Stimulated activated CD8-positive, alpha-beta memory T cell treated with anti-CD3 and anti-CD28 coated beads, Interleukin-12 subunit alpha, Interleukin-12 subunit beta, amount 100 ng/mL, for 24 hours (primary cell): Measurements from ENCODE around the gene ICE2.

Source experiments
- DNase-seq: peaks from one replicate; pipeline ENCODE4 v3.0.0-alpha.2; 2020; ENCODE audit errors: extremely low read depth

The ICE2 gene

DNA sequence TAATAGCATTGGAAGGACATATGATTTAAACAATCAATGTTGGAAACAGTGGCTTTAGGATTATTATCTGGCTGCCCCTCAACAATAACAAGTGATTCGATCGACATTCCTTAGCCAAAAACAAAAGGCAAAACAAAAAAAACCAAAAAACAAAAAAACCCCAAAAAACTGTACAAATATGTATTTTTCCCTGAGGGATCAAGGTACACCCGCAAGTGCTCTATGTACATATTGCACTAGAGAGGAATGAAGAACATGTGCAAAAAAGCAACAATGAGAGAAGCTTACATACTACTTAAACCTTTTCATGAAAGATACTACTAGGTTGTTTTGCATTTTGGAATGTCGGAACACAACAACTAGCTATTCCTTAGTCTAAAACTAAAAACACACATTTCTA is 14.2 kb upstream of the ICE2 start:
- DNase-seq = no peak

DNA sequence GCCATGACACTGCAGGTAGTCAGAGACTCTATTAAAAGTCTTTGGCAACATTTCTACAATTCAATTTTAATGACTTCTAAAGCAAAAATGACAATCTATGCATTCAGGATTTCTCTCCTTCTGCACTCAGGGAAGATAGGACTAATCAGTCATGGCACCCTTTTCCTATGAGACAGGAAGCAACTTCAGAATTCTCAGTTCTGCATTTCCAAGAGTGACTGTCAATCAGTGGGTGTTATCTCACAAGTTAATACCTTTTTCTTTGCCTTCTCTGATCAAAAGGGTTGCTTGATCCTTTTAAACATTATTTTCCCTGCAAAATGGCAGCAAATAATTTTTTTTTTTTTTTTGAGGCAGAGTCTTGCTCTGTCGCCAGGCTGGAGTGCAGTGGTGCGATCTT is 7.8 kb upstream of the ICE2 start:
- DNase-seq = no peak

DNA sequence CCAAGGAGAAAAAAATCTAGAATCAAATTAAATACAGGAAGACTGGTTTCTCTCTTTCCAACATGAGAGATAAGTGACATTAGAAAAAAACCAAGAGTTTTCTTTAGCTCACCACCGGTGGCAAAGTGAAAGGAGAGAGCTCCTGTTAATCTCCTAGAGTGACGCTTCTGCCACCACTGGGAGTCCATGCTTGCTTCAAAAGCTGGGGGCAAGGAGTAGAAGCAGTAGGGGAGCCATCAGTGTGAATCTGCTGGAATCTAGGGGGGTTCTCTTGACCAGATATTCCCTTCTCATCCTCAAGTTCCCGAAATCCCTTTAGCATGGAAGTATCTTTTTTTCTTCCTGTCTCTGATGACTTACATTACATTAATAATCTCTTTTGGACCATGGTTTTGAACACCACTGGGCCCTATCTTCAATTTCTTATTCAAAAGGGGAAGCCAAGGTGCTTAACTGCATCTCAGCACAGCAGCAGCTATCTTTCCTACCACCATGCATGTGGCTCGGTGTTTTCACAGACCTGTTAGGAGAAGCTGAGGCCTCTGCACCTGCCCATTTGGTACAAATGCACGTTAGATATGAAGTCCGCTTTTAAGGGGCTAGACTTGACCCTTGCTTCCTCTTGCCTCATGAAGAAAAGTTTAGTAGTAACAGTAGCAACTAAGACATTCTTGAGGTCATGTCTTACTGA is 6.6 kb upstream of the ICE2 start:
- DNase-seq = no peak

DNA sequence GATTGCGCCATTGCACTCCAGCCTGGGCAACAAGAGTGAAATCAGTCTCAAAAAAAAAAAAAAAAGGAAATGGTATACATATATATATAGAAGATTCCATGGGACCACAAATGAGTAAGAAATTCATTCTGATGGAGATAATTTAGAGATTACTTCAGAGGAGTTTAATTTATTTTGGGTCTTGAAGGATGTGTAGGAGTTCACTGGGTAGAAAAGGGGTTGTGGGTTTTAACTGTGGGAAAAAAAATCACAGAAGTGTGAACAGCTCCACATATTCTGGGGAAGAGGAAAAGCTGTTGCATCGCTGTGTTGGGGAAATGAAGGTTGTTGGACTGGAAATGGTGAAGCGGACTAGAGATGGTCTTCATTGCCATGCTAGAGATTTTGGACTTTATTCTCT is 4.1 kb upstream of the ICE2 start:
- no peak for DNase-seq

DNA sequence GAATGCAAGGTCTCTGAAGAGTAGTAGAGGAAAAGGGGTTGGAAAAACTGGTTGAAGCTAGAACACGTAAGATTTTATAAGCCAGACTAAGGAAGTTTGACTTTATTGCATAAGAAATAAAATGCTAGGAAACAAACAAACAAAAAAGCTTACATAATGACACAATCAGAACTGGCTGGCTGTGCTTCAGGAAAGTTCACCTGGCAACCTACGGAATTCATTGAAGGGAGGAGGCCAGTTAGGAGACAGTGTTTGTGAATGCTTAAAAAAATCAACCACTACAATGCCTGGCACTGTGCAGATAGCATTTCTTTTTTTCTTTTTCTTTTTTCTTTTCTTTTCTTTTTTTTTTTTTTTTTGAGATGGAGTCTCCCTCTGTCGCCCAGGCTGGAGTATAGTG is 1.9 kb upstream of the ICE2 start:
- no peak for DNase-seq

DNA sequence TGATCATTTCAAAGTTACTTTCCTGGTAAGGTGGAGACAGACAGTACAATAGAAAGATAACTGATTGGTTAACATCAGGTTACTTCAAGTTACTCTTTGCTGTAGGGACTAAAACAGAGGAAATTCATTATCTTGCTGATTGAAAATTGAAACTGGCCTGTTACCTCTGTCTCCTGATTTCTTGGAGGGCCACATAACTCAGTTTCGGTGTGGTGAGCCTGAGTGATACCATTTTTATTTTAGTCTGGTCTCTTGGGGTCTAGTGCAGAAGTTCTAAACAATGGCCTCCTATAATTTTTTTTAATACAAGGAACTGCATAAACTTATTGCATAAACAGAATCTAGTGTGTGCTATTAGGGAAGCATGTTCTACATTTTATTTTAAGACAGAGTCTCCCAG is 1.2 kb upstream of the ICE2 start:
- DNase-seq = no peak

DNA sequence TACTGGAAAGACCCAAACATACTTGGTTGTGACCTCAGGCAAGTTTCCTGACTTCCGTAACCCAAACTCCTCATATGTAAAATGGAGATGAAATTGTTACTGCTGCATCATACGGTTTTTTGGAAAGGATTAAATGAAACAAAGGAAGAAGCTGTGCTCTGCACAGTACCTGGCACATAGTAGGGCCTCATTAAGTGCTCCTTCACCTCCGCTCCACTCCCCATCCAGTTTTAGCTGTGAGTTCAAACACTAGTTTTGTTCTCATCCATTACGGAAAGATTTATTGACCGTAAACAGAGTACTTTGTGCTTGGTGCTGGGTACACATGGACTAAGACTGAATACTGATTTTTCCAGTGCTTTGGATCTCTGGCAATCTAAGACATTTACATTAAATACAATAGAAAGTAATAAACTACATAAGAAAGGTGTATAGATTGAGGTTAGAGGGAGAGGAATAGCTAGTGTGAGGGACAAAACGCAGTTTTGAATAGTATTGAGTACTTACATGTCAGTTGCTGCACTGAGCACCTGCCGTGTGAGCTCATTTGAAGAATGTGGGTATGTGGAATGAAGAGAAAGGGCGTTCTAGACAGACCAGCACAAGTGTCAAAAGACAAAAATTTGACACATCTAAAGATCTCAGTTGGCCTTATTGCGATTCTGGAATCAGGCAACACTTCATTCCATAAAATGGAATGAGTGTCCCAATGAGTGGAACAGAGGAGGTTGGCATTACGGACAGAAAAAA is 594 bp upstream of the ICE2 start:
- no peak for DNase-seq

DNA sequence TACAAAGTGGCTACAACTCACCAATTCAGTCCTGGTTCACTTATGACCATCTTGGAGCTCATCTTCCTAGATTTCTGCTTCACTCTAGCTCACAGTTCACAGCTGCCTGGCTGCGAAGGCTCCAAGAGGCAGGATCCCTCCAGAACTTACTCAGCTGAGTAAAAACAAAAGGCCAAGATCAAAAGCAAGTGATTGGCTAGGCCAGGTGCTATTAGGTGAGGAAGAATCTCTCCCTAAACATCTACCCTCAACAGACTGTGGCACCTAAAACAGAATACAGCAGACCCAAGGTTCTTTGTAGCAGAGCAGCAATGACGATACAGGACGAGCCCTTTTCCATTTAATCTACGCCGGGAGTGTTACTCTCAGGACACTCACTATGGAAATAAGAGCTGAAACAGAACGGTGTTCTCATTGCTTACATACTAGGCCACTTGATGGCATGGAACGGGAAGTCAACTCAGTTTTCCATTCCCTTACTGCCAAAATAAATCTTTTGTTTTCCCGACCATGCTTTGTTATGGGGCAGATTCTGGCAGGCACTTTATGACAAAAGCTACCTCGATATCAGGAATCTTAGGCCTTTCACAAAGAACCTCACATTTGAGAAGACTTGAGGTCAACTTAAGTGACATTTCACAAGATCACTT is 901 bp downstream of the ICE2 start:
- DNase-seq = no peak

DNA sequence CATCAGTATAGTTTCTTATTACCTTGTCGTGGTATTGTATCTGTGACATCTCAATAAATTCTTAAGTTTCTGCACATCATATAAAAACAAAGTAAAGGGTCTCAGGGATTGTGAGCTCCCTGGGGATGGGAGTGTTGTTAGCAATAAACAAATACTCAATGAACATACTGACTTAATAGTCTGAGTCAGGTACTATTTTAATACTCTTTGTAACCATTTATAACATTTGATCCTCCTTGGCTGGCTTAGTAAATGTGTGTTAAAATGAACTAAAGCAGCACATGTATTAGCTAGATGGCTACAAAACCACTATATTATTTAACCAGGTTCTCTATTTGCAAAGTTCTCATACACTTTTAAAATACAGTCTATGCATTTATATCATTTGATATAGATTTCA is 1.8 kb downstream of the ICE2 start:
- no peak for DNase-seq

DNA sequence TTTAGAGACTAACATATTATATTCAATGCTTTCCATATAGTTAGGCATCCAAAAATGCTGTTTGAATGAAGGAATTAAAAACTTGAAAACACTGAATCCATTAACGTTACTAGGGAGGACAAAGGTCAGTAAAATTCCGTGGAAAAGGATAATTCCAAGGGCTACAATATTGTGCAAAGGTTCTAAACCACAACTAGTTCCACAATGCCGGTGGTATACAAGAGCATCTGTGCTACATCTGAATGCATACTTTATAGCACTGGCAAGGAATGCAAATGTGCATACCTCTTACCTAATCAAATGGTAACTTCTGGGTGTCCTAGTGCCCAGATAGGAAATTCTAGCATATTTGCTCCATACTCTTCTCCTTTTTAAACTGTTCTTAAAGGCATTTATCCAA is 2.2 kb downstream of the ICE2 start:
- no peak for DNase-seq

DNA sequence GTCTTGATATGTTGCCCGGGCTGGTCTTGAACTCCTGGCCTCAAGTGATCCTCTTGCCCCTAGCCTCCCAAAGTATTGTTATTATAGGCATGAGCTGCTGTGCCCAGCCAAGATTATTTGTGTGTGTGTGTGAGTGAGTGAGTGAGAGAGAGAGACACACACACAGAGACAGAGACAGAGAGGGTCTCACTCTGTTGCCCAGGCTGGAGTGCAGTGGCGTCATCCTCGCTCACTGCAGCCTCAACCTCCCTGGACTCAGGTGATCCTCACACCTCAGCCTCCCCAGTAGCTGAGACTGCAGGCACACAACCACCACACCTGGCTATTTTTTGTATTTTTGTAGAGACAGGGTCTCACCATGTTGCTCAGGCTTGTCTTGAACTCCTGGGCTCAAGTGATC is 5.8 kb downstream of the ICE2 start:
- DNase-seq = no peak

DNA sequence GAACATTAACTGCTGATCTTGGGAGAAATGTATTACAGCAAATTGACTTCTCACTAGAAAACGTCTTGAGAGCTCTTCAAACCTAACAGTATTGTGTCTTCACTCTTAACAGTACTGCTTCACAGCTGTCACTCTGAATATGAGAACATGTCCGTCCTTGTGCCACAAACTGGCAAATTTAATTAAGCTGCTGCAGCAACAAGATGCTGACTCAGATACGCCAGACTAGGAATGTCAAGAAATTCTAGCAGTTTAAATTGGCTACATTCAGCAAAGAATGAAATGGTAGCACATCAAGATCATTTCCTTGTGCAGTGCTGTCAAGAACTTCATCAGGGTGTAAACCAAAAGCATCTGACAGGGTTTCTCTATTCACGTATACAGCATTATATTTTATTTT is 7.6 kb downstream of the ICE2 start:
- DNase-seq = no peak

DNA sequence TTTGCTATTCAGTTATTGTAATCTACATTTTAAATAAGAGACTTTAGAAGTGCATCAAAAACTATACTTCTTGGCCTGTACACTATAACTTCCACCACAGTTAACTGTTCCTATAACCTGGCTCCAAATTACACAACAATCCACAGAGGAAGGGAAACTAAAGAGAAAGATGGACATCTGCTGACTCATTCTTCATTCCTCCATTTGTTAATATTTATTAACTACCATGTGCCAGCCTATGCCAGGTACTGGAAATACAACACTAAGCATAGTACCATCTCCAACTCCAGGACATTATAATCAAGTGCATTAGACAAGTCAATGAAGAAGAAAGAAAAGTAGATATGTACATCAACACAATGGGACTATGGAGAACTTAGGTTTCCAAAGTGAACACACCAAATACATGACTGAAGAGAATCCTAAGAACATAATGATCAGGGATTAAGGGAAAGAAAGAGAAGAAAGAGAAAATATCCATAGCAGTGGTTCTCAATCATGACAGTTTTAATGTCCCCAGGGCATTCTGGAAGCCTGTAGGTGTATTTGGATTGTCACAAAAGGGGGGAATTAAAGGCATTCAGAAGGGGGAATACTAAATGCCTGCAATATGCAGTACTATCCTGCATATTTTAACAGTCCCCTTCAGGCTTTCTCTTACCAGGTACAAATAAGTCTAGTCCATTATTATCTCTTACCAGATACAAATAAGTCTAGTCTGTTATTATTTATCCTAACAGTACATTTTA is 8.9 kb downstream of the ICE2 start:
- DNase-seq = no peak

DNA sequence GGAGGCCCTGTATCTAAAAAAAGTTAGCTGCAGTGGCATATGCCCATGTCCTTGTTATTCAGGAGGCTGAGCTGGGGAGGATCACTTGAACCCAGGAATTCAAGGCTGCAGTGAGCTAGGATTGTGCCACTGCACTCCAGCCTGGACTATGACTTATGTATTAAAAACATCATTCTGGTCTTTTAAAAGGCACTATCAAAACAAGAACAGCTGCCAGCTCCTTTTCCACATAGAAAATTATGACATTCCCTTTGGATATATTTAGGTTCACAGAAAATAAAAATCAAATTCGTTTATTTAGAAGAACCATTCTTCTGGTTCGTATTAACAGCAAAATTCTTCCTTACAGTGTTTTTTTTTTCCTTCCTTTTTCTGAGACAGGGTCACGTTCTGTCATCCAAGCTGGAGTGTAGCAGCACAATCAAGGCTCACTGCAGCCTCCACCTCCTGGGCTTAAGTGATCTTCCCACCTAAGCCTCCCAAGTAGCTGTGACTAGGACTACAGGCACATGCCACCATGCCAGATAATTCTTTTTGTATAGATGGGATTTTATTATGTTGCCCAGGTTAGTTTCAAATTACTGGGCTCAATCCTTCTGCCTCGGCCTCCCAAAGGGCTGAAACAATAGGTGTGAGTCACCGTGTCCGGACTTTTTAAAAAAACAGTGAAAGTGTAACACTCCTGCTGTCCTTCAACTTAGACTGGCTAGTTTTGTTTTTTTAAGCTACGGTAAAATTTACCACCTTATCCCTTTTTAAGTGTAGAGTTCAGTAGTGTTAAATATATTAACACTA is 13.9 kb downstream of the ICE2 start:
- DNase-seq = no peak

DNA sequence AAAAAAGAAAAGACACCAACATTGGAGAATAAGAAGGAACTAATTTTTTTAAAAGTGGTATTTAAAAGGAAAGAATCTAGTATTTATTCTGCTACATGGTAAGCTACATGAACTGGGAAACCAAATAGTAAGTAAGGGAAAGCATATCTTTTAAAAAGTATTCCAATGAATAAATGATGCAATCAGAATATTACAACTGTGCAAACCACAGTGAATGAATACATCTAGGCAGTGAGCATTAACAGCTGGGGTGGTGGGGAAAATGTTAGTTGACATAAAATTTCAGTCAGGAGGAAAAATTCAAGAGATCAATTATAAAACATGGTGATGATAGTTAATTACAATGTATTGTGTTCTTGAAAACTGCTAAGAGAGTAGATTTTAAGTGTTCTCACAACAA is 16.9 kb downstream of the ICE2 start:
- no peak for DNase-seq

DNA sequence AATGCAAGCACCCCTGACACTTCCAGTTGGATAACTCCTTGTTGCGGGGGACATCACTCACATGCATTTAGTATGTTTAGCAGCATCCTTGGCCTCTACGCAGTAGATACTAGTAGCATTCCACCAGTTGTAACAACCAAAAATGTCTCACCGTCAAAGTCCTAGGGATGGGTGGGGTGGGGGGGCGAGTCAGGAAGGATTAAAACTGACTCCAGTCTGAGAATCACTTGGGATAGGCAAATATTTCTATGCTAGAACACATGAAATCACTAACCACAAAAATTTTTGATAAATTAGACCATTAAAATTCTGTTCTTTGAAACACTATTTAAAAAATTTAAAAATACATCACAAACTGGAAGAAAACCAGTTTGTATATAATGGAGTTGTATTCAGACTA is 18.0 kb downstream of the ICE2 start:
- DNase-seq = no peak

DNA sequence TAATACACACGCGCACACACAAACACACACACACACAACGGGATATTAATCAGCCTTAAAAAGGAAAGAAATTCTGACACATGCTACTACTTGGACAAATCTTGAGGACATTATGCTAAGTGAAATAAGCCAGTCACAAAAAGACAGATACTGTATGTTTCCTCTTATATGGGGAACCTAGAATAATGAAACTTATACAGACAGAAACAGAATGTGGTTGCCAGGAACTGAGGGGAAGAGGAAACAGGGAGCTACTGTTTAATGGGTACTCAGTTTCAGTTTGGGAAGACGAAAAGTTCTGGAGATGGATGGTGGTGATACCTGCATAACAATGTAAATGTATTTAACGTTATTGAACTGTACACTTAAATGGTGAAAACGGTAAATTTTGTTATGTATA is 20.2 kb downstream of the ICE2 start:
- no peak for DNase-seq

DNA sequence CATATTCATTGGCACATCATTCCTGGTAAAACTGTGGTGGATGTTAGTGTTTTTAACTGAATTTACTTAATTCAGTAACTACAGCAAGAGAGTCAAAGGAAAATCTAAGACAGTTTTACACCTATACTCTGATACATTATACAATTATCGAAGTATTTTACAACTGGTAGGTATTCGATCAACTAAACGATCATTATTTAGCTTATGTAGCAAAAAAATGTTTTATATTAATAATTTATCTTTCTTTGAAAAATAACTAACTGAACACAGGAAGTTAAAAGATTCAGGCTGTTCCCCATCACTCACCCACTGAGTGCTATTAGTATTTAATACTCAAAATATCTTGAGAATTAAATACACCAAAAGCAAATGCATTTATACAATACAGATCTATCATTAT is 21.0 kb downstream of the ICE2 start:
- no peak for DNase-seq

DNA sequence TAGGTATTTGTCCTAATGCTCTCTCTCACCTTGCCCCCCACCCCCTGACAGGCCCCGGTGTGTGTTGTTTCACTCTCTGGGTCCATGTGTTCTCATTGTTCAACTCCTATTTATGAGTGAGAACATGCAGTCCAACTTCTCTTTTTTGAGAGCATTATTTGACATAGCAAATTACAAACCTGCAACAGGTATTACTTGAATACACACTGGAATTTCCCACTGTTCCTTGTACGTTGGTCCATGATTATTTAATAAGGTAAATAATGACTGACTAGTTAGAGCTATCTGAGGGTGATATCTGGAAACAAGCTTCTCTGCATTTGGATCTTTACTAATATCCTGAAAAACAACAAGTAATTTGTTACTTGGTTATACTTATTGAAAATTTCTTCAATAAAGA is 24.1 kb downstream of the ICE2 start:
- no peak for DNase-seq

DNA sequence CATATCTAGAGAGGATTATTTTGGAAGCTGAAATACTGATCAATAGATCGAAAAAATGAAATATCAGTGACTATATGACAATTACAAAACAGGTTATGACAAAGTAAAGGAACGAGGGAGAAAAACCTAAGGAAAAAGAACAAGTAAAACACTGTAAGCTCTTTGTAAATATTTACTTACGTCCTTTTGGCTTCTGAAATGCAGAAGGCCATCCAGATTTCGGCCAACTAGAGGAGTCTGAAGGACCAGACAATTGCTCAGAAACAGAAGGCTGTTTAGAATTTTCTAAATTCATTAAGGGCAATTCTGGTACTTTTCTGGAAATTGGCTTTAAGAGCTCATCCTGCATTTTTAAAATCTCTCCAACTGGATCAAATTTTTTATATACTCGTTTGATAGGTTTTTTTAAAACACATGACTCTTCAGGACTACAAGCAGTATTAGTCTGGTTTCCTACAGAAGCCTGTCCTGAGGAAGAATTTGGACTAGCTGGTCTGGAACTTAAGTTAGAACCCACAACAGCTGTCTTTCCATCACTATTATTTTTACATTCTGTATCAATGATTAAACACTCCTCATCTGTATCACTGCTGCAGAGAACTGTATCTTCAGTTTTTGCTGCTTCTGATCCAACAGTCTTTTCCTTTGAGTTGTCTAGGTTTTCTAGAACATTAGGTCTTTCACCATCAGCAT is 30.1 kb downstream of the ICE2 start:
- no peak for DNase-seq

DNA sequence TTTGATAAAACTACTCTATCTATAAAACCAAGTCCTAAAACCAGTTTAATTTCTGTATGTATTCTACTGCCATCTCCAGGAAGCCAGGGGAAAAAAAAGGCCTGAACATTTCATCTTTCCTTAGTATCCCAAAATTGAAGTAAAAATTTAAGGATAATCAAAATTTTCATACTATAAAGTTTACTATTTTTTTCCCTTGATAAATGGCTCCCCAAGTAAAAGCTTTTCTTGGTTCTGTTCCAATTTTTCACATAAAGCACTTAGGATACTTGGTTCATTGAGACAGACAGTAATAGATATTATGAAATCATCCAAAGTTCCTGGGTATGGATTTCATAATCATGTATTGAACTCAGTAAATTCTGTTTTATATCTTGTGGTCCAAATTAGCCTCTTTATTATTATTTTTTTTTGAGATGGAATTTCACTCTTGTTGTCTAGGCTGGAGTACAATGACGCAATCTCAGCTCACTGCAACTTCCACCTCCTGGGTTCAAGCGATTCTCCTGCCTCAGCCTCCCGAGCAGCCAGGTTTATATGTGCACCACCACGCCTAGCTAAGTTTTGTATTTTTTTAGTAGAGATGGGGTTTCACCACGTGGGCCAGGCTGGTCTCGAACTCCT is 34.5 kb downstream of the ICE2 start:
- DNase-seq = no peak
